HG03354 (cell line): Measurements from ENCODE around the gene PPM1D.
"Not testable (repeated sequence)": the region's sequence is repeated elsewhere in the genome, so short reads cannot be mapped to it uniquely, and the experiment has no call there.

ENCODE experiments used
- ATAC-seq: cut with Tn5 transposase; IDR thresholded peaks from one replicate; pipeline ENCODE4 v1.9.1; 2021; ENCODE audit warnings: mild to moderate bottlenecking; ENCODE audit not compliant: unreplicated experiment, poor library complexity, severe bottlenecking

PPM1D gene

DNA sequence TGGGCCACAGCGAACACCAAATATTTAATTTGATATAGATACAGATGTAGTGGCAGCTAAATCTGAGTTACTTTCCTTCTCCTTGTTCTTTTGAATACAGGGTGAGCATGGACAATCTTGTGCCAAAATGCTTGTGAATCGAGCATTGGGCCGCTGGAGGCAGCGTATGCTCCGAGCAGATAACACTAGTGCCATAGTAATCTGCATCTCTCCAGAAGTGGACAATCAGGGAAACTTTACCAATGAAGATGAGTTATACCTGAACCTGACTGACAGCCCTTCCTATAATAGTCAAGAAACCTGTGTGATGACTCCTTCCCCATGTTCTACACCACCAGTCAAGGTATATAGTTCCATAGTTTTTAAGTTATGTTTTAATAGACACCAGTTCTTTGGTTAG, 56.5 kb downstream of the PPM1D start:
- ATAC-seq = no peak

DNA sequence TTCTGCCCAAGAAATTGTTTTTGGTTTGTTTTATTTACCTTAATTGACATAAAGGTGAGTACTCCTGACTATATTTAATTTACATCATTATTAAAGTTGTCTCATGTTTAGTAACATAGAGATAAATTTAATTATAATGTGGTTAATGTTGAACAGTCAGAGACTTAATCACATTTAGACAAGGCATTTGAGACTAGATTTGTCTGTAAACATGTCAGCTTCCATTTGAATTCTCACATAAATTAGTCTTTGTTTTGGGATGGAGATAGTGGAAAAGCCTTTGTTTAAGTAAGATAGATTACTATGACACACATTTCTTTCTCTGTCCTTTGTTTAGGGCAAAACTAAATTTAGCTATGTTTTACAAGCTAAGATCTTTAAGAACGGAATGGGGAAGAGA, 59.2 kb downstream of the PPM1D start:
- no peak for ATAC-seq

DNA sequence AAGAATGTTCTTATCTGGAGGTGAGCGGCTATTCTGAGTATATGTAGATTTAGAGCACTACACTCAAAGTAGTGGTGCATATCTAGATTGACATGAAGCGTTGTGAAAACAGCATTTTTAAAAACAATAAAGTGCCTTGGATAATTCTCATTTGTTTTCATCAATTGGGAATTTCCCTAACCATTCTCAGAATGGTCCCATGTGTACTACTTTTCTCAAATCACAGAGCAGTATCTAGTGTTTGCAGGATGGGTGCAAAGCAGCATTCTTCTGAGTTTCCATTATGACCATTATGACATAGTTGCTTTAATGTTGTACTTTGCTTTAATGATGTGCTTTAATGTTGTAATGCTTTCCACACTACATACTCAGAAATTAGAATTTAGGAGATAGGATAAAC, 61.5 kb downstream of the PPM1D start:
- no peak for ATAC-seq

DNA sequence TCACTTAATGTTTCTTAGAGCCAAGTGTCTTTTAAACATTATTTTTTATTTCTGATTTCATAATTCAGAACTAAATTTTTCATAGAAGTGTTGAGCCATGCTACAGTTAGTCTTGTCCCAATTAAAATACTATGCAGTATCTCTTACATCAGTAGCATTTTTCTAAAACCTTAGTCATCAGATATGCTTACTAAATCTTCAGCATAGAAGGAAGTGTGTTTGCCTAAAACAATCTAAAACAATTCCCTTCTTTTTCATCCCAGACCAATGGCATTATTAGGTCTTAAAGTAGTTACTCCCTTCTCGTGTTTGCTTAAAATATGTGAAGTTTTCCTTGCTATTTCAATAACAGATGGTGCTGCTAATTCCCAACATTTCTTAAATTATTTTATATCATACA, 64.0 kb downstream of the PPM1D start:
- no peak for ATAC-seq

DNA sequence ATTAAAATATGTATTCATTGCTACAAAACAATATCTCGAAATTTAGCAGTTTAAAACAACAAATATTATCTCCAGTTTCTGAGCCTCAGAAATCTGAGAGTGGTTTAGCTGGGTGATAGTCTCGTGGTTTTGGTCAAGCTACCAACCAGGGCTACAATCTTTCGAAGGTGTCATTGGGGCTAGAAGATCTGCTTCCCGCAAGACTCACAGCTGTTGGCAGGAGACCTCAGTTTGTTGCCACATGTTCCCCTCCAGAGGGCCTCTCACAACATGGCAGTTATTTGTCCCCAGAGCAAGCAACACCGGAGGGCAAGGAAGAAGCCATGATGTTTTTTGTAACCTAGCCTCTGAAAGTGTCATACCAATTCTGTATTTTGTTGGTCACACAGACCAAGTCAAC, 65.6 kb downstream of the PPM1D start:
- no peak for ATAC-seq

DNA sequence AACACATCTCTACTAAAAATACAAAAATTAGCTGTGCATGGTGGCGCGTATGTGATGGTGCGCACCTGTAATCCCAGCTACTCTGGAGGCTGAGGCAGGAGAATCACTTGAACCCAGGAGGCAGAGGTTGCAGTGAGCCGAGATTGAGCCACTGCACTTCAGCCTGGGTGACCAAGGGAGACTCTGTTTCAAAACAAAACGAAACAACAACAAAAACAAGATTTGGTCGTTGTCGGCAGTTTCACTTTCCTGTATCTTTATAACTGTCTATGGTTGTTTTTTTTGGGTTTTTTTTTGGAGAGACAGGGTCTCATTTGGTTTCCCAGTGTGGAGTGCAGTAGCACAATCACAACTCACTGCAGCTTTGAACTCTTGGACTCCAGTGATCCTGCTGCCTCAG, 68.7 kb downstream of the PPM1D start:
- ATAC-seq = not testable (repeated sequence)

DNA sequence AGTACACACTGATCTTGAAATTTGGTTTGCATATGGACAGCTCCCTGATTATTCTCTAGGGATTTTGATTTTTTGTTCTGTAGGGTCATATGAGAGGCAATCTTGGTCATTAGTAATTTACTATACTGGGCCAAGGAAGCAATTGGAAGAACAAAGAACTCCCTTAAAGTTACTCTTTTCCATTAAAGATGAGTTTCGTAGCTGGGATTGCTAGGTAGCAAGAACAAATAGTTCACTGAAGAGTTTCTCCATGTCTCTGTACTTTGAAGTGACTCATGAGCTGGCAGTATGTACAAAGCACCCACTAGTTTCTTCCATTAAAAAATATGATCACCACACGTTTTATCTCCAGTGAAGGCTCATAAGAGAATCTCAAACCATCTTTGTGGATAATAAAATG, 71.5 kb downstream of the PPM1D start:
- ATAC-seq = no peak

DNA sequence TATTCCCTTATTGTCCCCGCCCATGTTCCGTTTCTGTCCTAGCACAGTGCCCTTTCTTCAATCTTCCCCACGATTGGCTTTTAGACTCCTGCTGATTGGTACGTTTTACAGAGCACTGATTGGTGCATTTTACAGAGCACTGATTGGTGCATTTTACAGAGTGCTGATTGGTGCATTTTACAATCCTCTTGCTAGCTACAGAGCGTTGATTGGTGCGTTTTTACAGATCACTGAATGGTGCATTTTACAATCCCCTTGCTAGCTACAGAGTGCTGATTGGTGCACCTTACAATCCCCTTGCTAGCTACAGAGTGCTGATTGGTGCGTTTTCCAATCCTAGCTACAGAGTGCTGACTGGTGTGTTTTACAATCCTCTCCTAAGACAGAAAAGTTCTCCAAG, 74.6 kb downstream of the PPM1D start:
- ATAC-seq = not testable (repeated sequence)

DNA sequence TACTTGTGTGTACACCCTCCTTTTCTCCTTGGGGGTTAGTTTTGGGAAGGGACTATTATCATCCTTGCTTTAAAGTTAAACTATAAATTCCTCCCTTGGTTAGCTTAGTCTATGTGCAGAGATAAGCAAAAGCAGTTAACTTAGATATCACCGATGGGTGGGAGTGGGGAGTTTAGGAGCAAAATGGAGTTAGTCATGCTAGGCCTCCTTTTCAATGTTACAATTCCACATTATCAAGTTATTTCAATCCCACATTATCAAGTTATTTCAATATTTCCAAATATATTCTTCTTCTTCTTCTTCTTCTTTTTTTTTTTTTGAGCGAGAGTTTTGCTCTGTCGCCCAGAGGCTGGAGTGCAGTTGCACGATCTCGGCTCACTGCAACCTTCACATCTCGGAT, 76.0 kb downstream of the PPM1D start:
- no peak for ATAC-seq

DNA sequence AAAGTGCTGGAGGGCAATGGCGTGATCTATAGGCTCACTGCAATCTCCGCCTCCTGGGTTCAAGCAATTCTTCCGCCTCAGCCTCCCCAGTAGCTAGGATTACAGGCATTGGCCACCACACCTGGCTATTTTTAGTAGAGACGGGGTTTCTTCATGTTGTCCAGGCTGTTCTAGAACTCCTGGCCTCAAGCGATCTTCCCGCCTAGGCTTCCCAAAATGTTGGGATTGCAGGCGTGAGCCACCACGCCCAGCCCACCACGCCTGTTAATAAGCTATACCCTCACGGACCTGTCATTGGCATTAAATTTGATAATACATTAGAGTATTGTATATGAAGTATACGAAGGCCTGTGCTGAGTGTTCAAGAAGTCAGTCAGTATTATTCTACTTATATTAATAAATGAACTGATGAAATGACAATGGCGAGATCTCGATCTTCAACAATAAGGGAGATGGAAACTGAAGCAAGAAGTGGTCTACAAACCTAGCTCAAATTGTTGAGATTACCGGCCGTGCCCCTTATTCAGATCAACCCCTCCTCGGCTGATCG, 76.8 kb downstream of the PPM1D start:
- no peak for ATAC-seq

DNA sequence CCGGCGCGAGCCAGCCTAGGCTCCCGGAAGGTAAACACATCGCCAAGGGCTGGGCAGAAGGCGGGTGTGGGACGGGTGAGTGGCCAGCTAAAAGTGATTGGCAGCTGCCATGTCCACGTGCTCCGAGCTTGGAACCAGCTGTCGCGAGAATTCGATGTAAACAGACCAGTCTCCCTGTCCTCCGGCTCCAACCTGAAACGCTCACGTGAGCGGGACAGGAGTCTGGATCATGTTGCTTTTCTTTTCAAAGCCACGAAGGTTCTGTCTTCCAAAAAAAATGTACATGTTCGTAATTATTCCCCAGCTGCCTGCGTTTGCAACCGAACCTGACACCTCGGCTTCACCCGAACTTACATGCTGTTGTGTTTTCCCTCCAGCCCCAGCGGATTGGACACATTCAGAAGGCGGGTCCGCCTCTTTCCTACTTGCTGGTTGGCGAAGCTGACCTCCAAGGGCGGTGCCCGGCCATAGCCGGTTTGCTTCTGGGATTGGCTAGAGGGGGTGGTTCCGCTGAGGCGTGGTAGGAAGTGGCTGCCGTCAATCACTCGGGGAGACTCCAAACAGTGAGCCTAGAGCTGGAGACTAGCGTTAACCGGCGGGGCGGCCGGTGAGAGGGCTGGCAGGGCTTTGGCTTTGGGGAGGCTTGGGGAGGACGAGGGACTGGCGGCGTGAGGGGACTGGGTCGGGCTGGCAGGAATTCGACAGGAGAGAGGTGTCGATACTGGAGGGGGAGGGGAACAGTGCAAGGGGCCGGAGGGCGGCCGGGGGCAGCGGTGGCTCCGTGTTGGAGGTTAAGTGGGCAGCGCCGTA, 77.5 kb downstream of the PPM1D start, which contains the start of gene BCAS3:
TSS of gene BCAS3 (plus strand) at position 544 of the 810 bp plus-strand sequence.
- ATAC-seq = peak; percentile 97

DNA sequence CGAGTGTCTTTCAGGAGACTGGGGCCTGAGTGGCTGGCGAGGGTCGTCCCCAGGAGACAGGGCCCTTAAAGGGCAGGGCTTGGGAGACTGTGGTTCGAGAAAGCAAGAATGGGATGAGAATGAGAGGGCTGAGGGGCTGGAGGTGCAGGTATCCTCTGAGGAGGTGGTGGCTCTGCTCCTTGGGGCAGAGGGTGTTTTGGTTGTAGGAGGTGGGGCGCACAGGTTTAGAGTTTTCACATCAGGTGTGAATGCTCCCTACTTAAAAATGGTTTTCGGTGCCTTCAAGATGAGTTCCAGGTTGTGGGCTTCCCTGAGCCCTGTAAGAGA, 78.1 kb downstream of the PPM1D start:
- no peak for ATAC-seq

DNA sequence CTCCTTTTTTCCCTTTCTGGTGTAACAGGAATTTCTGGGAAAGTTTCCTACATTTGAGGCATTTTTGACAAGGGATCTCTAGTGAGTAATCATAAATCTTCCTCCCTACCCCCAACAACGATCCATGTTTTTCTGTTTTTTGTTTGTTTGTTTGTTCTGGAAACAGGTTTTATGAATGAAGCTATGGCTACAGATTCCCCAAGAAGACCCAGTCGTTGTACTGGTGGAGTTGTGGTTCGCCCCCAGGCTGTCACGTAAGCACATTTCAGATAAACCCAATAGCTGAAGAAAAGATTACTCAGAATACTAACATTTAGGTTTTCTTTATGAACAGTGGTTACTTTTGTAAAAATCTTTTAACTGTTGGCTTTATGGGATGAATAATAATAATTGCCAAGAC, 79.3 kb downstream of the PPM1D start:
- ATAC-seq = no peak

DNA sequence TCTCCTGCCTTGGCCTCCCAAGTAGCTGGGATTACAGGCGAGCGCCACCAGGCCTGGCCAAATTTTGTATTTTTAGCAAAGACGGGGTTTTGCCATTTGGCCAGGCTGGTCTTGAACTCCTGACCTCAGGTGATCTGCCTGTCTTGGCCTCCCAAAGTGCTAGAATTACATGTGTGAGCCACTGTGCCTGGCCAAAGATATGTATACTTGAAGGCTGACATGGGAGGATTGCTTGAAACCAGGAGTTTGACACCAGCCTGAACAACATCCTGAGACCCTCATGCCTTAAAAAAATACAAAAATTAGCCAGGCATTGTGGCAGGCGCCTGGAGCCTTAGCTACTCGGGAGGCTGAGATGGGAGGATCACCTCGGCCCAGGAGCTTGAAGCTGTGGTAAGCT, 80.8 kb downstream of the PPM1D start:
- no peak for ATAC-seq

DNA sequence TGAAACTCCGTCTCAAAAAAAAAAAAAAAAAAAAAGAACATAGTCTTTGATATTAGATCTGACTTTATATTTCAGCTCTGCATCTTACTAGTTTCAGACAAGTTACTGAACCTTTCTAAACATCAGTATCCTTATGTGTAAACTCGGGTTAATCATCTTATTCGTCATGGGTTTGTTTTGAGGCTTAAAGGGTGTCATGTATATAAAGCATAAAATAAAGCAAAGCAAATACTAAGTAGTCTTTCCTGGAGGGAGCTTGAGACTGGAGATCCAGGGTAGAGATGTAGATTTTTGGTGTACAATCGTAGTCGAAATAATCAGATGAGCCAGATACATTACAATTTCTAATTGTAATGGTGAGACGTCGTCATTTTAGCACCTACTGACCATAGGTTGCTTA, 85.4 kb downstream of the PPM1D start:
- ATAC-seq = no peak

DNA sequence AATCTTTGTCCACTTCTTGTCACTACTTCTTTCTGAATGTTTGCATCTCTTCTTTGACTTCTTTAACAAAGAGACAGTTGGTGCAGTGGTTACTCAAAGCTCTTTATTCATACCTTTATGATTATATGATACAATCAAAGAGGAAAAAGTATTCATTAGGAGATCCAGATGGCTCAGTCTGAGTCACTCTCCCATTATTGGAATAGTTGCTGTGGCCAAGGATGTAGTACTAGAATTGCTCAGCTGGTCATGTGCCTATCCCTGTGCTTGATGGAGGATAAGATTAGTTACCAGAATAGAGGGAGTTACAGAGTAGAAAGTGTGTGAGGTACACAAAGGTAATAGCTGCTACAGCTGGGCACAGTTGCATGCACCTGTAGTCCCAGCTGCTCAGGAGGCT, 96.0 kb downstream of the PPM1D start:
- ATAC-seq = no peak

DNA sequence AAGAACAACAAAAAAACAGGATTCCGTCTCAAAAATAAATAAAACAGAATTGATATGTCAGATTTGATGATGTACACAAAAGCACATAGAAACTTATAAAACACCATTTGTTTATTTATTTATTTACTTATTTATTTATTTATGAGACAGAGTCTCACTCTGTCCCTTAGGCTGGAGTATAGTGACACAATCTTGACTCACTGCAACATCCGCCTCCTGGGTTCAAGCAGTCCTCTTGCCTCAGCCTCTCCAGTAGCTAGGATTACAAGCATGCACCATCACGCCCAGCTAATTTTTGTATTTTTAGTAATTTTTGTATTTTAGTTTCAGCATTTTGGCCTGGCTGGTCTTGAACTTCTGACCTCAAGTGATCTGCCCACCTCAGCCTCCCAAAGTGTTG, 99.1 kb downstream of the PPM1D start:
- no peak for ATAC-seq

DNA sequence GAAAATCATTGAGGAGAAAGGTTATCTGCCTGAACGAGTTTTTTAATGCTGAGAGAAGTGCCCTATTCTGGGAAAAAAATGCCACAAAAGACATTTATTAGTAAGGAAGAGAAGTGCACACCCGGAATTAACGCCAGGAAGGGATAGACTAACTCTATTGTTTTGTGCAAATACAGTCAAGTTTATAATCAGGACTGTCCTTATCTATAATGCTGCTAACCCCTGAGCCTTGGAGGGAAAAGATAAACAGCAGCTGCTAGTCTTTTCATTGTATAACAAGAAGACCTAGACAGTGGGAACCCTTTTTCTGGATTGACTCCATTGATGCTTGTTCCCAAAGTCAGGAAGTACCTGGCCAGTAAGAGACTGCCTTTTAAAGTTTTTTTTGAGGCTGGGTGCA, 104.2 kb downstream of the PPM1D start:
- no peak for ATAC-seq

DNA sequence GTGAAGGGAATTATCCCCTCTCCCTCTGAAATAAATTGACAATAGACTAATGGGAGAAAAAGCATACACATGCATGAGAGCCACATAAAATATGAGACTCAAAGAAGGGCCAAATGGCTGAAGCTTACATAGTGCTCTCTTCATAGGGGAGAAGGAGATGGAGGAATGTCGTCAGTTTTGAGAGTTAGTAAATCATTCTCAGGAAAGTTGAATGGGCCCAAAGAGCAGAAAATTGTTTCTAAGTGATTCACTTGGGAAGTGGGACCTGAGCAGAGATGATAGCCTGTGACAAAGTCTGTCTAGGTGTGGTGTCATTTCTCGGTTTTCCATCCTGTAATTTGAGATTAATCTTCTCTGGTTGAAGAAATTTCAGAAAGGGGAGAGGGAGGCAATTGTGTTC, 112.7 kb downstream of the PPM1D start:
- no peak for ATAC-seq

DNA sequence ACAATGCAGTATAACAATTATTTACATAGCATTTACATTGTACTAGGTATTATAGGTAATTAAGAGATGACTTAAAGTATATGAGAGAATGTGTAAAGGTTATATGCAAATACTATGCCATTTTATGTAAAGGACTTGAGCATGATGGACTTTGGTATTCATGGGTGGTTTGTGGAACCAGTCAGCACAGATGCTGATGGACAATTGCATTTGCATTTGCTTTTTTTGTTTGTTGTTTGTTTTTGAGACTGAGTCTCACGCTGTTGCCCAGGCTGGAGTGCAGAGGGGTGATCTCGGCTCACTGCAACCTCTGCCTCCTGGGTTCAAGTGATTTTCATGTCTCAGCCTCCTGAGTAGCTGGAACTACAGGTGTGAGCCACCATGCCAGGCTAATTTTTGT, 113.6 kb downstream of the PPM1D start:
- ATAC-seq = no peak
